A549 (cell line): Measurements from ENCODE around the gene FBXO21.

ENCODE experiments used
- EP300 ChIP-seq, 2 experiments: fragments of >200 bp; sonication (Bioruptor Twin); formaldehyde crosslinking; IDR thresholded peaks; 2 replicates in 1 of 2; 3 replicates in 1 of 2; pipeline ENCODE4 v1.6.1; 2016 to 2017
- FOXS1 ChIP-seq: fragments of 250-450 bp; sonication (Bioruptor Pico); IDR thresholded peaks from 2 replicates; pipeline ENCODE4 v1.5.0; 2020; ENCODE audit warnings: mild to moderate bottlenecking, moderate library complexity
- RCOR1 ChIP-seq: fragments of 150-350 bp; IDR thresholded peaks from 2 replicates; pipeline ENCODE4 v1.6.1; 2014; ENCODE audit warnings: antibody characterized with exemption, low read length, low read depth

- TF ChIP-seq FOXS1 (CRISPR knock-in tag), result no peak
- no peak for TF ChIP-seq RCOR1
- TF ChIP-seq EP300 (IDR thresholded peaks at IDR 0.05), result no peak
These were observed 75.5 kb downstream of the FBXO21 start for GRCh38 chr12:117114784-117115183.
